Liver (tissue), 3 donors: ENCODE results near the gene VEPH1.

Experiments
- EGR1 ChIP-seq, 2 donors: IDR thresholded peaks; 2 replicates each; pipeline ENCODE4 v1.6.1; 2016 to 2018; ENCODE audit warnings: antibody characterized with exemption in 2 of 2, low read depth in 2 of 2
- JUND ChIP-seq, 2 donors: IDR thresholded peaks; 2 replicates each; pipeline ENCODE4 v1.6.1; 2016; ENCODE audit warnings: antibody characterized with exemption in 2 of 2
- RAD21 ChIP-seq, 2 donors: IDR thresholded peaks; 2 replicates each; pipeline ENCODE4 v1.6.1; 2016; ENCODE audit warnings: antibody characterized with exemption in 2 of 2, mild to moderate bottlenecking in 2 of 2
- RXRA ChIP-seq, 2 donors: IDR thresholded peaks; 2 replicates each; pipeline ENCODE4 v1.6.1; 2017 to 2018; ENCODE audit warnings: antibody characterized with exemption in 2 of 2, mild to moderate bottlenecking in 1 of 2
- SP1 ChIP-seq: IDR thresholded peaks from 2 replicates; pipeline ENCODE4 v1.6.1; 2018; ENCODE audit warnings: antibody characterized with exemption, mild to moderate bottlenecking
- TAF1 ChIP-seq: conservative IDR thresholded peaks from 2 replicates; pipeline ENCODE4 v1.6.1; 2016; ENCODE audit warnings: antibody characterized with exemption, mild to moderate bottlenecking
- YY1 ChIP-seq: IDR thresholded peaks from 2 replicates; pipeline ENCODE4 v1.6.1; 2016; ENCODE audit warnings: antibody characterized with exemption, mild to moderate bottlenecking
- TF ChIP-seq, protein P1 (sequence below): fragments of 150-350 bp; IDR thresholded peaks from 2 replicates; pipeline ENCODE4 v1.5.1; 2017; ENCODE audit warnings: improper control_type of control experiment, low read depth, low read length; ENCODE audit not compliant: missing input control
- TF ChIP-seq, protein P2 (sequence below): IDR thresholded peaks from 2 replicates; pipeline ENCODE4 v1.6.1; 2016; ENCODE audit warnings: antibody characterized with exemption
- TF ChIP-seq, protein P3 (sequence below): IDR thresholded peaks from 2 replicates; pipeline ENCODE4 v1.6.1; 2016; ENCODE audit warnings: antibody characterized with exemption, mild to moderate bottlenecking
- TF ChIP-seq, protein P4 (sequence below): IDR thresholded peaks from 2 replicates; pipeline ENCODE4 v1.6.1; 2016; ENCODE audit warnings: antibody characterized with exemption
- donor health status: healthy.
- donor health status: healthy.

DNA sequence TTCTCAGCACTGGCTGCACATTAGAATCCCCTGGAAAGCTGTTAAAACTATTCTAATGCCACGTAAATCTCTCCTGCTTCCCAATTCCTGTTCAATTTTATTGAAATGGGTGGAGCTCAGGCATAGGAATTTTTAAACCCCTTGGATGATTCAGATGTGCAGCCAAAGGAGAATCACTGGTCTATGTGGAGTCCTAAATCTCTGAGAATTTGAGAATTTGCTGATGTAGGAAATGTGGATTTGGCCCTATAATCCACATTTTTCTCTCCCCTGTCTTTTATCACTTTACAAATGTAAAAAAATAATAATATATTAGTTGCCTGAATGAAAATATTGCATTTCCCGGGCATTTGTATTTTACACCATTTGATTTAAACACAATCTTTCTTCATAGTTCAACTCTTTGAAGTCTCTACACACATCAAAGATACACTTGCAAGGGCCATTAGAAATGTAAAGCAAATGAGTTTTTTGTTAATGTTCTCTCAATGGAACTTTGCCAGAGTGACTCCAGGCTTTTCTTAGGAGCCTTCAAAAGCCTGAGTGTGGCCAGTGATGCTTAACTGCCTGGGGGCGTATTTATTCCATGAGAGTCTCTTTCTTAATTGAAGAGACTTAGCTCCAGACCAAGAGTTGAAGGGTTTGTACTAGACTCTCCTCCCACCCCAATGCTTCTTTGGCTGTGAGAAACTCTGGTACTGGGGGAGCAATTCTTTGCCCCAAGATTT, 115.3 kb downstream of the VEPH1 start:
- TF ChIP-seq, protein P1, sequence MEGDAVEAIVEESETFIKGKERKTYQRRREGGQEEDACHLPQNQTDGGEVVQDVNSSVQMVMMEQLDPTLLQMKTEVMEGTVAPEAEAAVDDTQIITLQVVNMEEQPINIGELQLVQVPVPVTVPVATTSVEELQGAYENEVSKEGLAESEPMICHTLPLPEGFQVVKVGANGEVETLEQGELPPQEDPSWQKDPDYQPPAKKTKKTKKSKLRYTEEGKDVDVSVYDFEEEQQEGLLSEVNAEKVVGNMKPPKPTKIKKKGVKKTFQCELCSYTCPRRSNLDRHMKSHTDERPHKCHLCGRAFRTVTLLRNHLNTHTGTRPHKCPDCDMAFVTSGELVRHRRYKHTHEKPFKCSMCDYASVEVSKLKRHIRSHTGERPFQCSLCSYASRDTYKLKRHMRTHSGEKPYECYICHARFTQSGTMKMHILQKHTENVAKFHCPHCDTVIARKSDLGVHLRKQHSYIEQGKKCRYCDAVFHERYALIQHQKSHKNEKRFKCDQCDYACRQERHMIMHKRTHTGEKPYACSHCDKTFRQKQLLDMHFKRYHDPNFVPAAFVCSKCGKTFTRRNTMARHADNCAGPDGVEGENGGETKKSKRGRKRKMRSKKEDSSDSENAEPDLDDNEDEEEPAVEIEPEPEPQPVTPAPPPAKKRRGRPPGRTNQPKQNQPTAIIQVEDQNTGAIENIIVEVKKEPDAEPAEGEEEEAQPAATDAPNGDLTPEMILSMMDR, result no peak
- TF ChIP-seq SP1 (no peak), YY1 (no peak), TAF1 (no peak), RXRA (IDR thresholded peaks at IDR 0.05) (no peak), RAD21 (IDR thresholded peaks at IDR 0.05) (no peak), JUND (IDR thresholded peaks at IDR 0.05) (no peak), EGR1 (IDR thresholded peaks at IDR 0.05; ENCODE audit: low read depth in 2 of 2) (no peak)
- TF ChIP-seq, protein P2, sequence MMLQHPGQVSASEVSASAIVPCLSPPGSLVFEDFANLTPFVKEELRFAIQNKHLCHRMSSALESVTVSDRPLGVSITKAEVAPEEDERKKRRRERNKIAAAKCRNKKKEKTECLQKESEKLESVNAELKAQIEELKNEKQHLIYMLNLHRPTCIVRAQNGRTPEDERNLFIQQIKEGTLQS, result no peak
- TF ChIP-seq, protein P3, sequence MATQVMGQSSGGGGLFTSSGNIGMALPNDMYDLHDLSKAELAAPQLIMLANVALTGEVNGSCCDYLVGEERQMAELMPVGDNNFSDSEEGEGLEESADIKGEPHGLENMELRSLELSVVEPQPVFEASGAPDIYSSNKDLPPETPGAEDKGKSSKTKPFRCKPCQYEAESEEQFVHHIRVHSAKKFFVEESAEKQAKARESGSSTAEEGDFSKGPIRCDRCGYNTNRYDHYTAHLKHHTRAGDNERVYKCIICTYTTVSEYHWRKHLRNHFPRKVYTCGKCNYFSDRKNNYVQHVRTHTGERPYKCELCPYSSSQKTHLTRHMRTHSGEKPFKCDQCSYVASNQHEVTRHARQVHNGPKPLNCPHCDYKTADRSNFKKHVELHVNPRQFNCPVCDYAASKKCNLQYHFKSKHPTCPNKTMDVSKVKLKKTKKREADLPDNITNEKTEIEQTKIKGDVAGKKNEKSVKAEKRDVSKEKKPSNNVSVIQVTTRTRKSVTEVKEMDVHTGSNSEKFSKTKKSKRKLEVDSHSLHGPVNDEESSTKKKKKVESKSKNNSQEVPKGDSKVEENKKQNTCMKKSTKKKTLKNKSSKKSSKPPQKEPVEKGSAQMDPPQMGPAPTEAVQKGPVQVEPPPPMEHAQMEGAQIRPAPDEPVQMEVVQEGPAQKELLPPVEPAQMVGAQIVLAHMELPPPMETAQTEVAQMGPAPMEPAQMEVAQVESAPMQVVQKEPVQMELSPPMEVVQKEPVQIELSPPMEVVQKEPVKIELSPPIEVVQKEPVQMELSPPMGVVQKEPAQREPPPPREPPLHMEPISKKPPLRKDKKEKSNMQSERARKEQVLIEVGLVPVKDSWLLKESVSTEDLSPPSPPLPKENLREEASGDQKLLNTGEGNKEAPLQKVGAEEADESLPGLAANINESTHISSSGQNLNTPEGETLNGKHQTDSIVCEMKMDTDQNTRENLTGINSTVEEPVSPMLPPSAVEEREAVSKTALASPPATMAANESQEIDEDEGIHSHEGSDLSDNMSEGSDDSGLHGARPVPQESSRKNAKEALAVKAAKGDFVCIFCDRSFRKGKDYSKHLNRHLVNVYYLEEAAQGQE, result no peak
- TF ChIP-seq, protein P4, sequence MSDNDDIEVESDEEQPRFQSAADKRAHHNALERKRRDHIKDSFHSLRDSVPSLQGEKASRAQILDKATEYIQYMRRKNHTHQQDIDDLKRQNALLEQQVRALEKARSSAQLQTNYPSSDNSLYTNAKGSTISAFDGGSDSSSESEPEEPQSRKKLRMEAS, result no peak
